ENCODE measurements around the gene SVEP1. TPM values are rescaled to one million over a fixed set of nuclear protein-coding genes. Genes with fewer than 3 reads are reported as not detected.

The SVEP1 gene
- total RNA-seq, 2 experiments from 2014 or later: not detected

DNA sequence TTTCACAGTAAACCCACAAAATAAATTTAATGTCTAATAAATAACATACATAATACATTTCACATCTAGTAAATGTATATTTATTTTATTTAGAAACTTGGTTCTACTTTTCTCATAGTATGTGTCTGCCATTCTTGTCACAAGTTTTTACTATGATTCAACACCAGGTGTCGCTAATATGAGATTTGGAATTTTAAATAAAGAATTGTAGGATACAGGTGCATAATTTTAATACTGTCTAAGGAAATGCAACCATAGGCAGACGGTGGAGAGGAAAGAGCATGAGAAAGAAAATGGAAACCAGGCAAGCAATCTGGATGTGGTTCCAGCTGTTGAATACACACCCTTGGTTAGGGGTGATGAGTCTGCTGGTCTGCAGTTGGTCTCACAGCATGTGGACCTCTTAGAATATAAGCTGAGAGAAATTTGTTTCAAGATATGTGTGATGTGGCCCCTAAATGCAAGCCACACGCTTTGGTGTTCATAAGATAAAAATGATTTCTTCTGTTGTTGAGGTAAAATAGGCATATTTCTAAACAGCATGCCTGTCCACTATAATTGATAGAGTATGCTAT, 127.2 kb downstream of the SVEP1 start:
- H3K27ac Mint-ChIP-seq: no peak overlapping the region
- POLR2A ChIA-PET: no interaction called here
- no peaks in the 10 kb centered on the region for H3K36me3 Mint-ChIP-seq (ENCODE audit: low read depth)
- H3K4me3 Mint-ChIP-seq: no peak overlapping the region
- no peaks in the 10 kb centered on the region for H3K4me1 Mint-ChIP-seq (ENCODE audit: low read depth)
- H3K27me3 Mint-ChIP-seq (ENCODE audit: low read depth): peaks cover 2% of the 10 kb centered on the region
- DNase-seq (no peak), ATAC-seq (no peak)
- H3K9me3 Mint-ChIP-seq (ENCODE audit: insufficient read depth): no peaks in the 10 kb centered on the region
- CTCF ChIA-PET: no interaction called here

- ATAC-seq (no peak), DNase-seq (no peak)
- H3K27ac Mint-ChIP-seq: no peak overlapping the region
- H3K36me3 Mint-ChIP-seq (ENCODE audit: low read depth): no peaks in the 10 kb centered on the region
- peaks cover 2% of the 10 kb centered on the region for H3K27me3 Mint-ChIP-seq (ENCODE audit: low read depth)
- H3K4me1 Mint-ChIP-seq (ENCODE audit: low read depth): no peaks in the 10 kb centered on the region
- H3K4me3 Mint-ChIP-seq: no peak overlapping the region
- ChIA-PET POLR2A (no interaction called here), CTCF (no interaction called here)
- no peaks in the 10 kb centered on the region for H3K9me3 Mint-ChIP-seq (ENCODE audit: insufficient read depth)
Observed at GRCh38 chr9:110451726-110452125, 127.8 kb downstream of the SVEP1 start.

- Mint-ChIP-seq H3K4me1 (ENCODE audit: low read depth) (no peaks in the 10 kb centered on the region), H3K36me3 (ENCODE audit: low read depth) (no peaks in the 10 kb centered on the region), H3K27me3 (ENCODE audit: low read depth) (no peaks in the 10 kb centered on the region), H3K27ac (no peak overlapping the region), H3K4me3 (no peak overlapping the region), H3K9me3 (ENCODE audit: insufficient read depth) (peaks cover 9% of the 10 kb centered on the region)
- DNase-seq: no peak
- ChIA-PET CTCF (no interaction called here), POLR2A (no interaction called here)
- no peak for ATAC-seq
Observed at GRCh38 chr9:110447476-110447875, 132.1 kb downstream of the SVEP1 start.

DNA sequence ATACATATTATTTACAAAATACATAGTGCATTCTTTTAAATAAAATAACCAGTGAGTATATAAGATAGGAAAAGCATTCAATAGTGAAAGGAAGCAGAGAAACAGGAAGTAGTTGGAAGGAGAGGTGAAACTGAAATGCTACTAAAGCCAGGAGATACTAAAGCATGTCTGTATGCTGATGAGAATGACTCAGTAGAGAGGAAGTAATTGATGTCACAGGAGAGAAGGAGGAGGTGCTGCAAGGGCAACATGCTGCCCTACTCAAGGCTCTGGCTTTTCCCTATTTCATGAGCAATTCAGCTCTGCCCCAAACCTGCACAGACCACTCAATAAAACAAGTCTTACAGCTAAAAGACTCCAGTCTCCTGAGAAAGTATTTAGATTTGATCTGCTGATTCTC, 133.4 kb downstream of the SVEP1 start:
- ChIA-PET POLR2A (no interaction called here), CTCF (no interaction called here)
- Mint-ChIP-seq H3K9me3 (ENCODE audit: insufficient read depth) (peaks cover 9% of the 10 kb centered on the region), H3K36me3 (ENCODE audit: low read depth) (no peaks in the 10 kb centered on the region), H3K27ac (no peak overlapping the region), H3K4me3 (no peak overlapping the region), H3K27me3 (ENCODE audit: low read depth) (no peaks in the 10 kb centered on the region), H3K4me1 (ENCODE audit: low read depth) (no peaks in the 10 kb centered on the region)
- ATAC-seq (no peak), DNase-seq (no peak)

DNA sequence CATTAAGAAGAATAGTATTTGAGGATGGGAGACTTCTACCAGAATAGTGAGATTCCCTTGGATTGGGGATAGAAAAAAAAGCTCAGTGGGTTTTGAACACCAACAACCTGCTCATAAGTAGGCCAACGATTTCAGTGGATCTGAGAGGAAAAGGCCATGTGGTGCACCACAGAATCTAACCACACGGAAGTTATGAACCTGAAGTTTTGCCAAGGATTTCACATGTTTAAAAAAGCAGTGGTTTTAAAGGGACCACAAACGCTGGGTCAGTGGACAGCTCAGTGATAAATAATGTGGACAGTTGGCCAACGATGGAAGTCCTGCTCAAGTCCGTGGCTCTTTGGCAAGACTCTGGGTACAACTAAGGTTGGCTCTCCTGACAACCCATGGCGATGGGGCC, 134.6 kb downstream of the SVEP1 start:
- Mint-ChIP-seq H3K9me3 (ENCODE audit: insufficient read depth) (peaks cover 9% of the 10 kb centered on the region), H3K27me3 (ENCODE audit: low read depth) (no peaks in the 10 kb centered on the region), H3K36me3 (ENCODE audit: low read depth) (no peaks in the 10 kb centered on the region), H3K27ac (no peak overlapping the region), H3K4me1 (ENCODE audit: low read depth) (no peaks in the 10 kb centered on the region), H3K4me3 (no peak overlapping the region)
- CTCF ChIA-PET: no interaction called here
- no peak for ATAC-seq
- POLR2A ChIA-PET: no interaction called here
- no peak for DNase-seq

DNA sequence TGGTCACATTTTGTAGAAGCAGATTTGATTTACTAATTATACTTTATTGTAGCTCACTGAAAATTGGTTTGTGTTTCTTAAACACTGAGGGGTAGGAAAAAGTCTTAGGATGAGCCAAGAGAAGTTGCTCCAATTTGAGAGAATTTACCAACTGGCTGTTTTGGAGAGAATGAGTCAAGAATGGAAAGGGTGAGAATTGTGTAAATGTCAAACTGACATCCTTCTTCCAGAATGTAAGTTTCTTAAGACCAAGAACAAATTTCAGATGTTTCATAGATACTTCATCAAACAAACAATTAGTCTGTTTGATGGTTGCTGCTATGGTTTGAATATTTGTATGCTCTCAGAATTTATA, 135.7 kb downstream of the SVEP1 start:
- Mint-ChIP-seq H3K4me3 (no peak overlapping the region), H3K9me3 (ENCODE audit: insufficient read depth) (peaks cover 9% of the 10 kb centered on the region), H3K36me3 (ENCODE audit: low read depth) (no peaks in the 10 kb centered on the region), H3K4me1 (ENCODE audit: low read depth) (no peaks in the 10 kb centered on the region), H3K27ac (no peak overlapping the region), H3K27me3 (ENCODE audit: low read depth) (no peaks in the 10 kb centered on the region)
- ChIA-PET POLR2A (no interaction called here), CTCF (no interaction called here)
- ATAC-seq (no peak), DNase-seq (no peak)

- ChIA-PET CTCF (no interaction called here), POLR2A (no interaction called here)
- DNase-seq: no peak
- no peaks in the 10 kb centered on the region for H3K36me3 Mint-ChIP-seq (ENCODE audit: low read depth)
- no peaks in the 10 kb centered on the region for H3K4me1 Mint-ChIP-seq (ENCODE audit: low read depth)
- no peak overlapping the region for H3K4me3 Mint-ChIP-seq
- H3K27me3 Mint-ChIP-seq (ENCODE audit: low read depth): no peaks in the 10 kb centered on the region
- peaks cover 9% of the 10 kb centered on the region for H3K9me3 Mint-ChIP-seq (ENCODE audit: insufficient read depth)
- no peak for ATAC-seq
- H3K27ac Mint-ChIP-seq: no peak overlapping the region
Observed at GRCh38 chr9:110443146-110443865, 136.2 kb downstream of the SVEP1 start.

GRCh38 chr9:110440796-110441195, 138.7 kb downstream of the SVEP1 start:
- CTCF ChIA-PET: no interaction called here
- H3K27ac Mint-ChIP-seq: no peak overlapping the region
- POLR2A ChIA-PET: no interaction called here
- no peak overlapping the region for H3K4me3 Mint-ChIP-seq
- DNase-seq (no peak), ATAC-seq (no peak)
- H3K27me3 Mint-ChIP-seq (ENCODE audit: low read depth): no peaks in the 10 kb centered on the region
- H3K4me1 Mint-ChIP-seq (ENCODE audit: low read depth): no peaks in the 10 kb centered on the region
- peaks cover 2% of the 10 kb centered on the region for H3K9me3 Mint-ChIP-seq (ENCODE audit: insufficient read depth)
- no peaks in the 10 kb centered on the region for H3K36me3 Mint-ChIP-seq (ENCODE audit: low read depth)

GRCh38 chr9:110440172-110440571, 139.4 kb downstream of the SVEP1 start:
- CTCF ChIA-PET: no interaction called here
- Mint-ChIP-seq H3K36me3 (ENCODE audit: low read depth) (no peaks in the 10 kb centered on the region), H3K9me3 (ENCODE audit: insufficient read depth) (no peaks in the 10 kb centered on the region), H3K4me1 (ENCODE audit: low read depth) (no peaks in the 10 kb centered on the region), H3K4me3 (no peak overlapping the region), H3K27ac (no peak overlapping the region), H3K27me3 (ENCODE audit: low read depth) (no peaks in the 10 kb centered on the region)
- no peak for DNase-seq
- POLR2A ChIA-PET: no interaction called here
- no peak for ATAC-seq

DNA sequence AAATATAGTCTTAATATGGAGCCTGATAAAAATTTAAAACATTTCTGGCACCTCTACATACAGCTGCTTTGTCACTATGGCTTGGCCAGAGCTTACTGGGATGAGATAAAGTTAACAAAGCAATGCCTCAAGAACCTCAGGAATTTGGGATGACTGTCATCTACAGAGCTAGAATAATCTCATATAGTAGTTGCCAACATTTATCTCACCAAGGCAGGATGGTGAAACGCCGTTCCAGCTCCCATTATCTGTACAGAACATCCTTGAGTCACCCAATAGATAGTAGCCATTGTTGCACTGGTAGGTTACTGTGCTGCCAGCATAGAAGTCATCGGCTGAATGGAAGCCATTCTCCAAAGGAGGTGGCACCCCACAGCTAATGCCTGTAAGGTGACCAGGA, 147.3 kb downstream of the SVEP1 start:
- ATAC-seq (no peak), DNase-seq (no peak)
- Mint-ChIP-seq H3K9me3 (ENCODE audit: insufficient read depth) (no peaks in the 10 kb centered on the region), H3K4me1 (ENCODE audit: low read depth) (no peaks in the 10 kb centered on the region), H3K27ac (no peak overlapping the region), H3K36me3 (ENCODE audit: low read depth) (no peaks in the 10 kb centered on the region), H3K4me3 (no peak overlapping the region), H3K27me3 (ENCODE audit: low read depth) (no peaks in the 10 kb centered on the region)
- ChIA-PET CTCF (no interaction called here), POLR2A (no interaction called here)

GRCh38 chr9:110429453-110429852, 150.1 kb downstream of the SVEP1 start:
- ChIA-PET CTCF (no interaction called here), POLR2A (no interaction called here)
- ATAC-seq (no peak), DNase-seq (no peak)
- H3K27me3 Mint-ChIP-seq (ENCODE audit: low read depth): no peaks in the 10 kb centered on the region
- no peaks in the 10 kb centered on the region for H3K4me1 Mint-ChIP-seq (ENCODE audit: low read depth)
- H3K36me3 Mint-ChIP-seq (ENCODE audit: low read depth): no peaks in the 10 kb centered on the region
- H3K9me3 Mint-ChIP-seq (ENCODE audit: insufficient read depth): no peaks in the 10 kb centered on the region
- H3K4me3 Mint-ChIP-seq: no peak overlapping the region
- H3K27ac Mint-ChIP-seq: no peak overlapping the region

DNA sequence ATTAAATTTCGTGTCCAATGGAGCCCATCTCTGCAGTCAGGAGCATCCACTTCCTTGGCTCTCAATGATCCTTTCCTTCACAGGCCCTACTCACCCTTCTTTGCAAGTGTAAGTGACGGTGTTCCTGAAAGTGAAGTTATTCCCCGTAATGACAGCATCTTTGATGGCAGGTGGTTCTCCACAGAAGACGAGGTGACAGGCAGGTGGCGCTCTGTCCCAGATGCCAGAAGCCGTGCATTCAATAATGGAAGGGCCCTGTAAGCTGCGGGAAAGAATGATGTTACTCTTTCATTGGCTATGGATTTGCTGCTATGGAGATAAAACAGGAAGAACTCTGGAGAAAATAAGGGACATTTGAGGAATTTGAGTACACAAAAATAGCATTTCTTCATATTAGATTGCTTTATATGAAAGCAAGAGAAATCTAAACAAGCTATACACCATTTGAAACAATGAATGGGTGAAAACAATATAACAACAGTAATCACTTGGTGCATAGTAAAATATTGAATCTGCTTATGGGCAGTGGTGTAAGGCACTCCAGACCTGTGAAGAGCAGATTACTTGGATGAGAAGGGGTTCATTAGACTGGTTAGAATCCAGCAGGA, 151.9 kb downstream of the SVEP1 start:
- no peaks in the 10 kb centered on the region for H3K27me3 Mint-ChIP-seq (ENCODE audit: low read depth)
- H3K36me3 Mint-ChIP-seq (ENCODE audit: low read depth): no peaks in the 10 kb centered on the region
- DNase-seq (peak; percentile 31), ATAC-seq (no peak)
- H3K9me3 Mint-ChIP-seq (ENCODE audit: insufficient read depth): no peaks in the 10 kb centered on the region
- no peaks in the 10 kb centered on the region for H3K4me1 Mint-ChIP-seq (ENCODE audit: low read depth)
- H3K4me3 Mint-ChIP-seq: no peak overlapping the region
- no peak overlapping the region for H3K27ac Mint-ChIP-seq
- ChIA-PET CTCF (interaction anchor here (0.6 to 0.9 kb wide), 2 partner anchors 191 to 196 kb away, joined by 3 read pairs; no protein-coding TSS in a partner anchor), POLR2A (no interaction called here)

All from activated CD8-positive, alpha-beta T cell treated with anti-CD3 and anti-CD28 coated beads, Interleukin-2, amount 10 ng/mL, durations not matched to agents 7 days and 5 days (primary cell).